HL-60 (cell line): Measurements from ENCODE around the gene KRTAP10-8.

Source experiments
- CTCF ChIP-seq: IDR thresholded peaks from one replicate; pipeline ENCODE4 v1.5.1; 2011; ENCODE audit warnings: low read length, control low read depth, inconsistent platforms; ENCODE audit not compliant: insufficient read depth
- POLR2AphosphoS5 ChIP-seq: IDR thresholded peaks from 2 replicates; pipeline ENCODE4 v1.6.1; 2012; ENCODE audit warnings: low read depth

GRCh38 chr21:44649521-44650100, 37.7 kb downstream of the KRTAP10-8 start:
- TF ChIP-seq CTCF (no peak), POLR2AphosphoS5 (no peak)
